HG03196 (cell line): ENCODE results near the gene AHSP.
"Not testable (repeated sequence)": the region's sequence is repeated elsewhere in the genome, so short reads cannot be mapped to it uniquely, and the experiment has no call there.

Source experiments
- ATAC-seq: cut with Tn5 transposase; IDR thresholded peaks from one replicate; pipeline ENCODE4 v1.9.1; 2021; ENCODE audit not compliant: unreplicated experiment

AHSP gene

GRCh38 chr16:31529937-31530312, 2.2 kb downstream of the AHSP start:
- ATAC-seq: no peak

DNA sequence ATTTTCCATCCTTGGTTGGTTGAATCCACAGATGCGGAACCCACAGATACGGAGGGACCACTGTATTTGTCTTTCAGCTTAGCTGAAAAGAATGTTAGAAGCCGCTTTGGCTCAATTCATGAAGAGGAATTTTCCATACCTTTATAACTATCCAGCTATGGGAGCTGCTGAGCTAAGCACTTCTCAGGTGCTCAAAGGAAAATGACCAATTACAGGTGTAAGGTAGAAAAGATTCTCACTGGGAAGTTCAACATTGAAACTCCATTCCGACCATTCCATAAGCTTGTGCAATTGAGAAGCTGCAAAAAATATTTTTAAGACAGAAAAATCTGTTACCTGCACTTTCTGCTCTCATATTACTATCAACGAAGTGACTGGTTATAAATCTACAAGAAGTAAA, 2.7 kb downstream of the AHSP start:
- ATAC-seq: no peak

DNA sequence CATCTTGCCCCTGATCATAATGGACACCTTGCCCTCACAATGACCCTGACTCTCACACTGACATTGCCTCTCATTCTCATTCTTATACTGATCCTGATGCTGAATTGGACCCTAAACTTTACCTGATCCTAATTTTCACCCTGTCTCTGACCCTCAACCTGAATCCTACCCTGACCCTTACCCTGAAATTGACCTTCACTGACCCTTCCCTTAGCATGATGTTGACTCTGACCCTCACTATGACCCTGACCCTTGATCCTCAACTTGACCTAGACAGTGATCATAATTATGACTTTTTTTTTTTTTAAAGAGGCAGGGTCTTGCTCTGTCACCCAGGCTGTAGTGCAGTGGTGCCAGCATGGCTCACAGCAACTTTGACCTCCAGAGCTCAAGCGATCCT, 3.4 kb downstream of the AHSP start:
- no peak for ATAC-seq

DNA sequence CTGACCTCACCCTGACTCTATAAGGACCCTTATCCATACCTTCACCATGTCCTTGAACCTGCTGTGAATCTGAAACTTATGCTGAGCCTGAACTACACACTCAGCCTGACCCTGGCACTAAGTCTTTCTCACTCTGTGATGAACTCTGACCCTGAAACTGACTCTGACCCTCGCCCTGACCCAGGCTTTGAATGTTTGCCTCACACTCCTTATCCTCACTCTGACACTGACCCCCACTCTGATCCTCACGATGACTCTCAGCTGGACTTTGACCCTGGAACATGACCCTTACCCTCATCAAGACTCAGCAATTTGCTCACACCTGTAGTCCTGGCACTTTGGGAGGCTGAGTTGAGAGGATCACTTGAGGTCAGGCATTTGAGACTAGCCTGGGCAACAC, 4.4 kb downstream of the AHSP start:
- no peak for ATAC-seq

- no peak for ATAC-seq
Observed at GRCh38 chr16:31532896-31533295, 5.2 kb downstream of the AHSP start.

DNA sequence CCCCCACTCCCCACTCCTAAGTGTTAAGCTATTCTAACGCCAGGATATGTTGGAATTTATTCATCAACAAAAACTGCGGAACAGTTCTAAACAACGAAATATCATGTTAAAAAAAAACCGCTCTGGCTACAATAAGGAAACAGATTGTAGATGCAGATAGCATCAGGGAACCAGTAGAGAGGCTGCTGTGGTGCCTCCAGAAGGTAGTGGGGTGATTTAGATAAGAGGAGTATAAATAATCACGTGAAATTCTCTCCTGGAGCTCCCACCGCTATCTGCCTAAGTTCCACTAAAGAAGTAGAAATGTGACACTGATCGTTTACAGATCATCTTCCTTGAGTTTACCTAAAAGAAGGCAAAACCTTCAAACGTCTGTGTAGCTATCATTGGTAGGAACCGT, 8.0 kb downstream of the AHSP start:
- no peak for ATAC-seq

DNA sequence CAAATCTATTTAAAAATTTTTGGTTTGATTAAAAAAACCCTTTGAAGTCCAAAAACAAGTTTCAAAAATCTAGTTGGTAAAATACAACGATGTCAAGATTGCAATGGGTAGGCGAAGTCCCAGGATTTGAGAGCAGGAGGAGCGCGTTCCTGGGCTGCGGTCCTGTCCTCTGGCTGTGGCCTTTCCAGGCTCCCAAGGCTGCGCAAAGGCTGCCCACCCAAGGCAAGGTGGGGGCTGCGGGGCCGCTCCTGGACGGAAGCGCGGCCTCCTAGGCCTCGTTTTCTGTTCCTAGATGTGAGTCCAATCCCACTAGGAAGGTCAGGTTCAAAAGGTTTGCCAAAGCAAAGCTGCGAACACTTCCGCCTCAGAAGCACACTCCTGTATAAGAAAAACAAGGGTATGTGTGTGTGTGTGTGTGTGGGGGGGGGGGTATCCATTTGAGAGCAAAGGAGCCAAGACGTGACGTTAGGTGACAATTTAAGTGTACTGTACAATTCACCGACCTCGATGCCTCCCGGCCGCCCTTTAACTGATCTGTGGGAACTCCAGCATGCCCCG, 9.2 kb downstream of the AHSP start:
- no peak for ATAC-seq

DNA sequence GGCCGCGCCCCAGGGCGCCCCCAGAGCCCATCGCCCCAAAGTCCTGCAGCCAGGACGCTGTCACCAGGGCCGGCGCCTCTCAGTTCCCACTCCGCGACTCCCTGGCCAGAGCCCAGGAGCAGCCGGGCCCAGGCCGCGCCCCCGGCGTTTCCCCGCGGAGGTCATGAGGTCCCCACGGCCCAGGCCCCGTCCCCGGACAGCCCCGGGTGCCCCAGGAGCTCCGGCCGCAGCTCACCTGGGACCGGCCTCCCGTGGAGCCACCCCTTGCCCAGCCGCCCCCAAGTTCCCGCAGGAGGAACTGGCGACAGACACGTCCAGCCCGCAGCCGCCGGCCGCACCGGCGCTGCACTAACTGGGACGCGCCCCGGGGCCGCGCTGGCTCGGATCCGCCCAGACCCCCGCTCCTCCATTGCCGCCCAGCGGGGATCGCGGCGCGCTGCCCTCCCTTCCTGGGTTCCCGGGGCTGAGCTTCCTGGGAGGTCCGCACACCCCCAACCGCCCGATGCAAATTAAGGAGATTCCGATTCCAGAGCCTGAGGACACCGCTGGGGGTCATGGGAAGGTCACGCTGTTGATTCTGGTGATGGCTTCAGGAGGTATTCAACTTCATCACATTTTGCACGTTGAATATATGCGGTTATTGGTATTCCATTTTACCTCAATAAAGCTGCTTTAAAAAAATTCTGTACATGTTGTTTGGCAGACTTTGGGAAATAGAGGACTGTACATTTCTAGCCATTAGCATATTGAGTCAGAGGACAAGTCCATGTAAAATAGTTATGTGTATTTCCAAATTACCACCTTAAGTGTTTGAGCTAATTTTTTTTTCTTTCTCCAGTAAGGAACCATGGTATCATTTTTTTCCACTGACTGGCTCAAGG, 9.9 kb downstream of the AHSP start:
- no peak for ATAC-seq

GRCh38 chr16:31538243-31538598, 10.5 kb downstream of the AHSP start:
- not testable (repeated sequence) for ATAC-seq

GRCh38 chr16:31539762-31540161, 12.1 kb downstream of the AHSP start:
- ATAC-seq: not testable (repeated sequence)

DNA sequence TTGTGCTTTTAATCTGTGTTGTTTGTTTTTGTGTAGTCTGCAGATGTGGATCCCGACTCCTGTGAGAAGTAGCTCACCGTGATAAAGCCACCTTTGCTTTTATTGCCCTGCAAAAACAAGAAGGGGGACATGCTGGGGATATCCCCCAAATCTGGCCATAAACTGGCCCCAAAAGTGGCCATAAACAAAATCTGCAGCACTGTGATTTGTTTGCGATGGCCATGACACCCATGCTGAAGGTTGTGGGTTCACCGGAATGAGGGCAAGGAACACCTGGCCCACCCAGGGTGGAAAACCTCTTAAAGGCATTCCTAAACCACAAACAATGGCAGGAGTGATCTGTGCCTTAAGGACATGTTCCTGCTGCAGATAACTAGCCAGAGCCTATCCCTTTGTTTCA, 15.1 kb downstream of the AHSP start:
- no peak for ATAC-seq

GRCh38 chr16:31561426-31562233, 33.9 kb downstream of the AHSP start:
- no peak for ATAC-seq

DNA sequence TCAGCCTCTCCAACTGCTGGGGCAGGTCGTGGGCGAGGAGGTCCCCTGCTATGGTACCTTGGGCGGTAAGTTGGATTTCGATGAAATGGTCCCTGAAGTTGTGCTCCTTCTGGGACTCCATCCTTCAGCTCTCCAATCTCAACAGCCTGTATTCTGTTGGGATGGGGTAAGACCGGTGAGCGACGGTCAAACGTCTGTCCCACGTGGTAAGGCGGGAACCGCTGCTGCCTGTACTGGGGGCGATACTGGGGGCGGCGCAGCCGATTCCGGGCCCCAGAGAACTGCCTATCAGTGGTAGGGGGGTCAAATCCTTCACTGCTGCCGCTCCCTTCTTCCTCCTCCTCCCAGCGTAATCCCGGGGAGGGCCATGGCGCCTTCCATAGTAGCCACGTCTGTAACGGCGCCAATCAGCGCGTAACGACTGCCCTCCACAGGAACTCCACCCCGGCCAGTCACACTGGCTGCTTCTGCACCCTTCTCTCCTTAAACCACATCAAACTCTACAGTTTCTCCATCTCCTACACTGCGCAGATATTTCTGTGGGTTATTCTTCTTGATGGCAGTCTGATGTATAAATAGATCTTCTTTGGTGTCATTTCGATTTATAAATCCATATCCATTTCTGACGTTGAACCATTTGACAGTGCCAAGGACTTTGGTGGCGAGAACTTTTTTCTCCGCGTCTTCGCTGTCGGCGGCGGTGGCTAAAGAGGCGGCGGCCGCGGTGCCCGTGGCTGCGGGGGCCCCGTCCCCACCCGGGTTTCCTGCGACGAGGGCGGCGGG, 41.1 kb downstream of the AHSP start:
- no peak for ATAC-seq

DNA sequence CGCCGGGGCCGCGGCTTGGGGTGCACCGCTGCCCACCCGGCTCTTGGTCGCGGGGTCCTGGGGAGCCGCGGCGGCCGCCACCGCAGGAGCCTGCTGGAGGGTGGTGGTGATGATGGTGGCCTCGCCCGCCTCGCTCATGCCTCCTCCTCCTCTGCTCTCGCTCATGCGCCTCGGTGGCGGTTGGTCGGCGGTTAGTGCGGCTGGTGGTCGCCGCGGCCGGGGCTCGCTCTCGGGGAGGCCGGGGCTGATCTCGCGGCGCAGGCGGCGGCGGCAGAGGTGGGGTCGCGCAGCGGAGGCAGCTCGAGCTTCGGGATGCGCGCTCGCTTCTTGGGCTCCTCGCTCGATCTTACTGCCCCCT, 41.6 kb downstream of the AHSP start:
- ATAC-seq: no peak

DNA sequence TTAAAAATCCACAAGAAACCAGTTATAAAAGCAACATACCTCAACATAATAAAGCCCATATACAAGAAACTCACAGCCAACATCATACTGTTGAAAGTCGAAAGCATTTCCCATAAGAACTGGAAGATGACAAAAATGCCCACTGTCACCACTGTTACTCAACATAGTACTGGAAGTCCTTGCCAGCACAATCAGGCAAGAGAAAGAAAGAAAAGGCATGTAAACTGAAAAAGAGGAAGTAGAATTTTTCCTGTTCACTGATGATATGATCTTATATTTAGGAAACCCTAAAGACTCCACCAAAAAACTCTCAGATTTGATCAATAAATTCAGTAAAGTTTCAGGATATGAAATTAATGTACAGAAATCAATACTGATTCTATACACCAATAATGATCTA, 45.1 kb downstream of the AHSP start:
- ATAC-seq: no peak

- ATAC-seq: not testable (repeated sequence)
Observed at GRCh38 chr16:31574159-31574558, 46.5 kb downstream of the AHSP start.

- ATAC-seq: no peak
Observed at GRCh38 chr16:31577411-31577810, 49.7 kb downstream of the AHSP start.
